Inflammatory macrophage treated with lipopolysaccharide for 1 hour (primary cell): ENCODE measurements around the gene NDUFA13.
A peak's percentile ranks its signal among the peaks of the same experiment; 100 is the strongest.

Experiments
- DNase-seq, 2 donors: peaks; one replicate each; pipeline ENCODE4 v3.0.0-alpha.2; 2020 to 2022

Gene NDUFA13

DNA sequence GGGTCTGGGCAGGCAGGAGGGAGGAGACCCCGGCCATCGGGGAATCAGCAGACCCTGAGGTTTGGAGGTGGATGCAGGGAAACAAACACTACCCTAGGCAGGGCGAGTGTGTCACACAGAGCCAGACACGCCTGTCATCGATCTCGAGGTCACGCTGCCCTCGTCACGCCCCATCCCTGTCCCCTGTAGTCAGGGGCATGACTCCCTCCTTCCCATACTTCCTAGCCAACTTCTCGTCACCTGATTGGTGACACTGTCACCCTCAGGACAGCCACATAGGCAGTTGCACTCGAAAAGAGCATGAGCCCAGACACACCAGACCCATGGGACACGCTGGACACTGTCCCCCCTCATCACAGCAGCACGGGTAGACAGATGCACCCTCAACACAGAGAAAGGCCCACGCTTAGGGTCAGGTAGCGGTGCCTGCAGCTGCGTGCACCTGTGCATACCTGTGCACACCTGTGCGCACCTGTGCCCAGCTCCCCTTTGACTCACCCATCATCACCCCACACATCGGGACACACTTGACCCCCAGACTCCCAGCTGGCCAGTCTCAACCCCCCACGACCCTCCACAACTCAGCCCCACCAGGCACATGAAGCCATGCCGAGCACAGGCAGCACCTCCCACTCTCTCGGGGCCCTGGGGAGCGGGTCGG, 33.9 kb downstream of the NDUFA13 start:
- DNase-seq: no peak

DNA sequence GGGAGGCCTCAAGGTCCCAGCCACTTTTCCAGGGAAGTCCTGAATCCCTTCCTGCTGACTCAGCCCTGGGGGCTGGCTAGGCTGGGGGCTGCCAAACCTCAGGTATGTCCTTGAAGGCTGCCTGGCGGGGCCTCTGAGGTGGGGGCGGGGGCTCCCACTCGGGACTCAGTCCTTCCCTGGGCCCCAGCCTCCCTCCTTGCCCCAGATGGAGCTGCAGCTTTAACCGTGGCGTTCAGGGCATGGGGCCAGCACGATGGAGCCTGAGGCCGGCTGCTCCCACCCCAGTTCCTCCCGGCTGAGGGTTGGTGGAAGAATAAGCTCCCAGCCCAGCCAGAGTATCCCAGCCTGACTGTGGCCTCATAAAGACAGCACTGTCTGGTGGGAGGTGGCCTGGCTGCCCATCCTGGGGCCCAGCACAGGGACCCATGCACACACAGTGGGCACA, 34.5 kb downstream of the NDUFA13 start:
- no peak for DNase-seq

DNA sequence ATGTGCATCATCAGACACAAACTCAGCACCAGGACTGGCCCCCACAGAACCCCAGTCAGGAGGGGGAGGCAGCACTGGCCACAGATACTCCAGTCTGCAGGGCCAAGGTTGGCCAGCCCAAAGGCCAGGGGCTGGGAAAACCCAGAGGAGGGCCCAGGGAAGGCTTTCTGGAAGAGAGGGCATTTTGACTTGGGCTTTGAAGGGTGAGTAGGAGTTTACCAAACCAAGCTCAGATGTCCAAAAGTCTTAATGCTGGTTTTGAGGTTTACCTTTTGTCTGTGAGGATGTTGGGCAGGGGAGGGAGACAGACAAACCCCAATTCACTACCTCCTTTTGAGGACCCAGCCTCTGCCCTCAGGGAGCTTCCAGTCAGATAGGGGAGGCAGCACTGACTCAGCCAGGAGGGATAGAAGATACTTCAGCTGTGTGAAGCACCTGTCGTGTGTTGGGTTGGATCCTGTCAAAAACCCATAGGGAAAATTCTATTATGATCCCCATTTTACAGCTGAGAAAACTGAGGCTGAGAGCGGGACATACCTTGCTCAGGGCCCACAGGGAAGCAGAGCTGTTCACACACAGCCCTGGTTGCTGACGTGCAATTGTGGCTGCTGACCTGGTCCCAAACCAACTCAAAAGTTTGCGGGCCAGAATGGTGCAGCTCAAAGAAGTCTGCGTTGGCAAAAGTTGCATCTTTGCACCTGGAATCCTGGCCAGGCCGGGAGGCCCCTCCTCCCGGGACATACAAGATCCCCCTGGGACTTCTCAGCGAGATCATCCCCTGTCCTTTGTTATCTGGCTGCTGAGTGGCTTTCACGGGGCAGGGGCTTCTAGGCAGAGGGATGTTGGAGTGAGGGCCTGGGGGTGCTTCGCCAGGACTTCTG, 35.2 kb downstream of the NDUFA13 start:
- no peak for DNase-seq

DNA sequence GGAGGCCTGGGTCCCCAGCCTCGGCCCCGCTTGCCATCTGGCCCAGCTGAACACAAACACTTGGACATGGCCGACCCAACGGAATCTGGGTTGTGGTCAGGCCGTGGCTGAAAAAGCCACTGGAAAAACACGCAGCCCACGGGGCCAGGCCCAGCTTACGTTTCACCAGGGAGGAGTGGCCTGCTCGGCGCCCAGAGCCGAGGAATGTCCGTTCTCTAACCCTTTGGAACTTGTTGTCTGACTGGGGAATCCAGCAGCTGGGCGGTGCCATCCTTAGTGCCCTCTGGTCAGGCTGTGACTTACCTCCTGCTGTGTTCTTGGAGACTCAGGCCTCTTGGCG, 35.8 kb downstream of the NDUFA13 start:
- no peak for DNase-seq

DNA sequence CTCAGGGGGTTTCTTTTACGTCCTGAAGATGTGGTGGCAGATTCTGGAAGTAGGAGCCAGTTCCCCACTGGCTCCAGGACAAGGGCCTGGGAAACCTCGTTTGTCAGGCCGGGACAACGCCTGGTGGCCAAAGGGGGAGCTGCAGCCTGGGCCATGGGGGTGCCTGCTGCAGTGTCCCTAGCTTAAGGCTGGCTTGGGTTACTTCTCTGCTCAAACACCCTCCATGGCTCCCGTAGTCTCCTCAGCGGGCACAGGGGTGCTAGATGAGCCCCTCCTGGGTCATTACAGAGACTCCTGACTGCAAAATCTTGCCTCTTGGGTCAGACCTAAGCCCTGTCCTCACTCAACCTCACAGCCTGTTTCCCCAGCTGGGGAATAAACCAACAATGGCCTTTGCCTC, 36.8 kb downstream of the NDUFA13 start:
- peak in 1 of 2 donors; percentile 59 for DNase-seq

DNA sequence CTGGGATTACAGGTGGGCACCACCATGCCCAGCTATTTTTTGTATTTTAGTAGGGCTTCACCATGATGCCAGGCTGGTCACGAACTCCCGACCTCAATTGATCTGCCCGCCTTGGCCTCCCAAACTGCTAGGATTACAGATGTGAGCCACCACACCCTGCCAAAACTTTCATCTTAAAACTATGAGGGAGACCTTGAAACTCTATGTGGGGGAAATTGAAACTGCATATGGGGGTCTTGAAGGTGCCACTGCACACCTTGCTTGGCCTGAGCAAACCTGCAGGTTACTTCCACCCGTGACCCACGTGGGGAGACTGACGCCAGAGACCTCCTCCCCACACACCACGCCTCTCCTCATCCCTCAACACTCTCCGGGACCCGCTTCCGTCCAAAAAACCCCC, 37.6 kb downstream of the NDUFA13 start:
- DNase-seq: no peak

DNA sequence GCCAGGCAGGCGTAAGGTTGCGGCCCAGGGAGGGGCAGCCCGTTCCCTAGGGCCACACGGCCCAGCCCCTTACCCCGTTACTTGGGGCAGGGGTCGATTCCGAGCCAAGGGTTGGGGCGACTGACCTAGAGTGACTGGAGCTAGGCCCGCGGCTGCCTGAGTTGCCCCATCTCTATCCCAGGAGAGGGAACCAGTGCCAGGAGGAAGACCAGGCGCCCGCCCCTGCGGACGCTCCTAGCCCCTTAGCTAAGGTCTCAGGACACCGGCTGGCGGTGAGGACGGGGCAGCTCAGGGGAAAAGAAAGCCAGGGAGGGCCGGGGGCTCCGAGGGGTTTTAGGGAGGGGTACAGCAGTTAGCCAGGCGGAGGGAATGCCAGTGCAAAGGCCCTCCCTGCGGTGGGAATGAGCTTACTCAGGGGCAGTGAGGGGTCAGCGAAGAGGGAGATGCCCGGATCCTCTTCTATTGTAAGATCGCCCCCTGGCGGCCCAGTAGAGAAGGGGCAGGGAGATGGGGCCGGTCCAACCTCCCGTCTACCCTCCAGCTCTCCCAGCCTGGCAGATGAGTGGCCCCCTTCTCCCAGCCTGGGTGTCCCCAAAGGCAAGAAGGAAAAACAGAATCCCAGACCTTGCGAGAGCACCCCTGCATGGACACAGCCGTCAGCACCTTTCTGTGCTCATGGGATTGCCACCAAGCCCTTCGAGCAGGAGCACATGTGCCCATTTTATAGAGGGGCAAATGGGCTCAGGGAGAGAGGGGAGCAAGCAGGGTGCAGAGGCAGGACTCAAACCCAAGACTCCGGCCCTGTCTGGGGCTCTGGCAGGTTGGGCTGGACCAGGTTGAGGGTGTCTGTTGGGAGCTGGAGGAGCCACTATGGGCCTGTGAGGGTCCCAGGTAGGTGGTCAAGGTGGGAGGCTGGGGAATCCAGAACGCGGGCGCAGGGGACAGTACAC, 38.3 kb downstream of the NDUFA13 start:
- peak; percentile 33 to 78 for DNase-seq

DNA sequence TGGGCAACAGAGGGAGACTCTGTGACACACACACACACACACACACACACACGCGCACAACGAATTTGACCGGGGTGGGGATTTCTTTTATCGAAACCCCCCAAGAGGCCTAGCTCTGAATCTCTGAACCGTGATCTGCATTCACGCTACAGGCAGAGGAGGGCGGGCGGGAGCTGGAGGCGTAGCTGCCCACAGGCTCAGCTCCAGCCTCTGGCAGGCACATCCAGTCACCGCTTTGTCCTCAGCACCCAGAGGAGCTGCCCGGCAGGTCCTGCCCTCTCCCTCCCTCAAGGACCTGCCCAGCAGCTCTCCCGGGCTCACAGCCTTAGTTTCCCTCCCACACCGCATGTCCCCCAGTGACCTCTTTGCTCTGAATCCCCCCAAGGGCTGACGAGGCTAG, 42.0 kb downstream of the NDUFA13 start:
- no peak for DNase-seq

DNA sequence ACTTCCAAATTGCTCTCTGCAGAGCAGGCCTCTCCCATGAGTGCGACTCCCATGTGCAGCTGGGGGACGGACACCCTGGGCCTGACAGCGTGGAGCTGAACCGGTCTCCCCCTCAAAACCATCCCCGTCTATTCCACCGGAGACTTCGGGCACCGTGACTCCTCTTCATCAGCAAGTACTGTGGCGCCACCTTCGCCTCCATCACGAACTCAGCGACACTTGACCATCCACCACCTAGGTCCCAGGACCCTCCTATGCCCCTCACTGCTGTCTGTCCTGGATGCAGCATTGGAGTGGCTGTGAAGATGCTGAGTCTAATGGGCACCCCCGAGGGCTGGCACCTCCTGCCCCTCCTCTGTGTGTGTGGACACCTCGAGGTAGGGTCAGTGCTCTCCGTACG, 42.6 kb downstream of the NDUFA13 start:
- no peak for DNase-seq

DNA sequence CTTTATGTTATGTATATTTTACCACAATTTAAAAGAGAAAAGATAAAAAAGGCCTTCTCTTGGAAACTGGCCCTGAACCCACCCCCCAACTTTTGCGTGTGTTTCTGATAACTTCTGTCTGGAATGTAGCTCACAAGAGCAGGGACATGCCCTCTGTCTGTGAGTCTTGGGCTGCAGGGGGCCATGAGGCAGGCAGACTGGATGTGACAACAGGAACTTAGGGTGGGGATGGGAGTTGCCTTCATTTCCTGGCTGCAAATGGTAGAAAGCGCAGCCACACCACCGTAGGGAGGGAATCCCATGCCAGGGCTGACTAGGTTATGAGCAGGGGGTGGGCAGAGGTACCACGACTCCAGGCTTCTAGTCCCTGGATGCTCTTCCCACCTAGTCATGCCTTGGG, 43.9 kb downstream of the NDUFA13 start:
- no peak for DNase-seq

DNA sequence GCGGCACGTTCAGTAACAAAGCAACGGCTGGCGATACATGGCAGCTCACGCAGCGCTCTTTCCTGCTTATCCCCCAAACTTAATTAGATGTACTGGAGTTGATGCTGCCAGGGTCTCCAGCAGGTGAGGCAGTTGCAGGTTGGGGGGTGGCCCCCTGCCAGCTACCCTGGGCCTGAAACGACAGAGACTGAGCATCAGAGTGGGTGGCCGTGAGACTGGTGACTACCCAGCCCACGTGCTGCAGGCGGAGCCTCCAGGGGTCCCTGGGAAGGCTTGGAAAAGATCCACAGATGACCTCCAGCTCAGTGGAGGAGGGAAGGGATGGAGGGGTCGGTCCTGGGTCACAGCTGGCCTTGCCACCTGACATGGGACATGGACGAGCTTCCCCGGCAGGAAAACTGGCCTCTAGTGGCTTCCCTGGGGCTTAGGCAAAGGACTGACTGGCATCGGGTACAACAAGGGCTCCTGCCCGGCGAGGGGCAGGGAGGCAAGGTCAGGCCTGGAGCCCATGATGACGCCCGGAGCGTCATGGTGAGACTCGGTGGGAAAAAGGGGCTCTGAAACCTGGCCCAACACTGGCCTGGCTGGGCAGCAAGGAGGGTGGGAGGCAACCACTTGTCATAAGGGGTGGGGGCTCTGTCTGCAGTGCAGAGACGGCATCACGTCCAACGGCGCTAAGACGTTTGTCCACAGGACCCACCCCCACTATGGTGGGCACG, 46.1 kb downstream of the NDUFA13 start:
- DNase-seq: no peak

DNA sequence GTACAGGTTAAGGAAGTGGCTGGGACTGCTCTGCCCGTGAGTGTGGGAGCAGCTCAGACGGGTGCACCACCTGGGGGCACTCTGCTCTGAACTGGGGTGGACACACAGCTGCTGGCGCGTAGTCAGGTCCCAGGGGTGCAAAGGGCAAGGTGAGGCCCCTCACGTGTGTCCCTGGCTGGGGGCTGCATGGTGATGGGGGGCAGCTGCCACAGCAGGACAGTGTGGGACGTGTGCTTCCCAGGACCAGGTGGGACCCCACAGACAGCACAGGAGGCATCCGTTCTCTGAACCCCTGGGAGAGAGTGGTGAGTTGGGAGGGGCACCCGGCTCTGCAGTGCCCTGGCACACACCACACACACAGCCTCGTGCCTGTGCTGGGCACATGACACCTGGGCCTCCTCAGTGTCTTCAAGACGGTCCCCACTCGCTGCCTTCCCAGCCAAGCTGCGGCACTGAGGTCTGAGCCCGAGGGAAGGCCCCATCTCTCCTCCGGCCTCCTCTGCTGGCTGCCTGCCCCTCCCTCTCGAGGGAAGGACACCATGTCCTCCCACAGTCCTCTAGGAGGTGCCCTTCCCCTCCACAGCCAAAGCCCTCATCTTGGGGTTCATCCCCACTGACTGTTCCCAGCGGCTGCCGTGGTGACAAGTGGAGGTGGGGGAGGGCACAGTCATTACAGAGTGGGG, 46.8 kb downstream of the NDUFA13 start:
- DNase-seq: no peak

DNA sequence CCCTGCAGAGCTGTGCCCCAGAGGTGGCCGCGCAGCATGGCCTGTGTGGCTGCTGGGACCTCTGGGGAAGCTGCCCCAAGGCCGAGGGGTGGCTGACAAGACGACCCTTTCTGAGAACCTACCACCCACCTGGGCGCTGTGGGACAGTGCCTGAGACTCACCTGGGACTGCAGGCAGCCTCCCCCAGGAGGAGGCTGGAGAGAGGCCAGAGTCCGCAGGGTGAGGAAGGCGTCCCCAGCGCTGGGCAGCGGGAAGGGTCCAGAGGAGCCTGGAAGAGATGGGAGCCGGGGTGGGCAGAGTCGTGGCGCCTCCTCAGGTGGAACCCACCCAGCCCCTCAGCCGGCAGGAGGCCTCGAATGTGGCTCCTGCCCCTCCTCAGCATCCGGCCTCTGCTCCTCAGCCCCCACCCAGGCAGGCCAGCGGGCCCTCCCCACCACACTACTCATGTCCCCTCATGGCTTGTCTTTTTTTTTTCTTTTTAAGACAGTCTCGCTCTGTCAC, 47.4 kb downstream of the NDUFA13 start:
- DNase-seq: no peak

DNA sequence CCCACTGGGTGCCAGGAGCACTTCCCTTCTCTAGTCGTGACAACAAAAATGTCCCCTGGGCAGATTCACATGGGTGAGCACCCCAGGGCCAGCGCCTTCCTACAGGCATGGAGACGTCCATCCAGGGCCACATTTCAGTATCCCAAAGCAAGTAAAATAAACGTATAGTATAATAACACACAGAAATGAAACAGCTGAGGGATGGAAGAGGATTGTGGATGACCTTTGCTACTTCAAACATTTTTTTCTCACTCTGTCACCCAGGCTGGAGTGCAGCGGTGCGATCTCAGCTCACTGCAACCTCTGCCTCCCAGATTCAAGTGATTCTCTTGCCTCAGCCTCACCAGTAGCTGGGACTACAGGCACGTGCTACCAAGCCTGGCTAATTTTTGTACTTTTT, 50.3 kb downstream of the NDUFA13 start:
- DNase-seq: no peak

DNA sequence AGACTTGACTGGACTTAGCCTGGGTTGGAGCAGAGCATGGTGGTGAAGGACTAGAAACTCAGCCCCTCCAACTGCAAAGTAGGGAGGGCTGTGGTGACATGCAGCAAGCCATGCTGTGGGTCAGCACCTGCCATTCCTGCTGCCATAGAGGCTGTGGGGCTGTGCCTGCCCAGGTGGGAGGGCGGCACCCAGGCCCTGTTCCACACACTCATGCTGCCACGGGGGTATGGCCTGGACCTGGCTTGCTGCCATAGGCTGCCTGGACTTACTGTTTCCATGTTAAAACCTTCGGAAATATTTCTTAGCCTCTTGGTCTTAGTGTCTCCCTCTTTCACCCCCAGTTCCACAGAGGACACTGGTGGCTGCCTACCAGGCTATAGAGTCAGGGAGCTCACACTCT, 51.4 kb downstream of the NDUFA13 start:
- DNase-seq: no peak

DNA sequence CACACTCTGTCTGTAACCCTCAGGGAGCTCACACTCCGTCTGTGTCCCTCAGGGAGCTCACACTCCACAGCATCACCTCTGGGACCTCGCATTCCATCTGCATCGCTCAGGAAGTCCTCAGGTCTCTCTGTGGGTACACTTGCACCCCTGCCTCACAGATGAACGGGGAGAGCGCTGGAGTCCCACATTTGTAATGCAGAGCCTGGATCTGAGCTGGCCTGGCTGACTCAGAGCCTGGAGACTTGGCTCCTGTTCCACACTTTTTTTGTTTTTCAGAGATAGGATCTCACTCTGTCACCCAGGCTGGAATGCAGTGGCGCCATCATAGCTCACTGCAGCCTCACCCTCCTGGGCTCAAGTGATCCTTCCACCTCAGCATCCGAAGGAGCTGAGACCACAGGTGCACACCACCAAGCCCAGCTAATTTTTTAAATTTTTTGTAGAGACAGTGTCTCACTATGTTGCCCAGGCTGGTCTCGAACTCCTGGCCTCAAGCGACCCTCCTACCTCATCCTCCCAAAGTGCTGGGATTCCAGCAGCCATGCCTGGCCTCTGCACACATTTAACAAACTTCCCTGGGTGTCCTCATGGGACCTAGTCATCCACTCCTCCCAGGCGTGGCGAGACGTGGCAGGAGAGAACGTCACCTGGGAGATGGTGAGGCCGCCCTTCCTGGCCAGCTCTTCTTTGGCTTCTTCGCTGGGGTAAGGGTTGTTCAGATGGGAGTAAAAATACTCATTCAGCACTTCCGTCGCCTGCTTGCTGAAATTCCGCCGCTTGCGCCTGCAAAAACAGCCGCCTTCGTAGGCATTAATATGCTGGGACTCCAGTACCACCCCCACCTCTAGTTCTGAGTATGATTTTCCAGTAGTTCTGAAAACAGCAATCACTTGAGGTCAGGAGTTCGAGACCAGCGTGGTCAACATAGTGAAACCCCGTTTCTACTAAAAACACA, 53.1 kb downstream of the NDUFA13 start:
- DNase-seq: no peak

DNA sequence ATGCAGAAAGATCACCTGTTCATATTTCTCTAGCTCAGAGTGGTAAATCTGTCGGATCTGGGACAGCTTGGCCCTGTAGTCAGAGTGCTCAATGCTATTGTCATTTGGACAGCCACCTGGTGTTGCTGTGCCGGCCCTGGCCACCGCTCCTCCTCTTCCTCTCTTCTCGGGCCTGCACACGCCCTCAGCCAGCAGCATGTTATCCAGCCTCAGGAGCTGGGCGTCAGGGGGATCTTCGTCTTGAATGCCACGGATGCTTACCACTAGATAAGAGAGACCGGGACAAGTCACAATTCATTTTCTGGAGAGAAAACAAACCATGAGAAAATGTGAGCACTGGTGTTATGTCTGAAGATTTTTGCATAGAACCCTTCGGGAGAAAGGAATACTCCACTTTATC, 54.5 kb downstream of the NDUFA13 start:
- no peak for DNase-seq

DNA sequence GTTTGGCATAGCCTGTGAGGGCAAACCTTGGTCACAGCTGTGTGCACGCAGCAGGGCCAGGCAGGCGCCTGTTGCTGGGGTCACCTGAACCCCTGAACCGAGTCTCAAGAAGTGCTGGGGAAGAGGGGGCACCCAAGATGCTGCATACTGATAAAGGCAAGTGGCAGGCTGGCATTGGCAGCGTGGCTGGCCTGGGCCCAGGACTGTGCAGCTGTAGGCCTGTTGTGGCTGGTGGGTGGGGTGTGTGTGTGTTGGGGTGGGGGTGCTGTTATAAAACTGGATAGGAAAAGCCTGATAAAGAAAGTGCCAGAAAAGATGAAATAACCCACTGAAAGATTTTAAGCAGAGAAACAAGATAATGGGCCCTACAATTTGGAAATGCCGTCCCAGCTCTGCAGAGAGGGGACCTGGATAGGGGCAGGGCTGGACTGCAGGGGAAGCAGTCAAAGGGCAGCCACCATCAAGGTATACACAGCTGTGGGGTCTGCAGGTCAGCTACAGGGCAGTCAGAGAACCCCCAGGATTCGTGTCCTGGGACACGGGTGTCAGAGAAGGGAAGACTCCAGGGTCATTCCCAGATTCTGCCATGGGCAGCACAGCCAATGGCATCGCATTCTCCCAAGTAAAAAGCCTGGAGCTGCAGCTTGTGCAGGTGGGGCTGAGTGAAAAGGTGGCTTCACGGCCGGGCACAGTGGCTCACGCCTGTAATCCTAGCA, 55.2 kb downstream of the NDUFA13 start:
- DNase-seq: no peak

DNA sequence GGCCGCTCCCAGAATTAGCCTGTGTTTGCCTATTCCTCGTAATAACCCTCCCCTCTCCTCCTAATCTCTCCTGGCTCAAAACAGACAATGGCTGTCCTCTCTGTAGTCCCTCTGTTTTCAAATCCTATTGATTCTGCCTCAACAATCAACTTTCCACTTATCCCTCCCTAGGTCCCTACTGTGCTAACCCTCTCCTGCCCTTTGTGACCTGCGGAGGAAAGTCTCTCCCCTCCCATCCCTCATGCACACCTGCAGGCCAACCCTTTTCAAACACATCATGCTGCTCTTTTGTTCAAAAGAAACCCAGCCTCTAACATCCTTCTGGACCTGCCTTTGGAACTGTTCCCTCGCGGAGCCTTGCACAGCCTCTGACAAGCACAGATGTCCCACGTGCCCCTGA, 59.4 kb downstream of the NDUFA13 start:
- DNase-seq: no peak
